ENCODE results near the gene GH1. TPM values are rescaled to one million over a fixed set of nuclear protein-coding genes. Genes with fewer than 3 reads are reported as not detected.

The GH1 gene
- total and polyA plus RNA-seq, 2 experiments from 2014 or later = not detected

- Histone ChIP-seq H3K9me3 (ENCODE audit: low read depth) (no peaks in the 10 kb centered on the region), H3K4me1 (ENCODE audit: low read depth) (no peaks in the 10 kb centered on the region), H3K4me3 (no peak overlapping the region), H3K27ac (no peak overlapping the region), H3K27me3 (no peaks in the 10 kb centered on the region), H3K36me3 (no peaks in the 10 kb centered on the region)
- no peak for DNase-seq (ENCODE audit: low read depth in 1 of 2, low spot score in 1 of 2)
- TF ChIP-seq CTCF (IDR thresholded peaks at IDR 0.05; ENCODE audit: low read depth, low read length) = no peak
Measured at GRCh38 chr17:63939401-63939800, 20.8 kb upstream of the GH1 start.

- no peak for DNase-seq (ENCODE audit: low read depth in 1 of 2, low spot score in 1 of 2)
Measured at GRCh38 chr17:63937920-63938319, 19.3 kb upstream of the GH1 start.

GRCh38 chr17:63937319-63937718, 18.7 kb upstream of the GH1 start:
- H3K9me3 ChIP-seq (ENCODE audit: low read depth) = no peaks in the 10 kb centered on the region
- H3K27ac ChIP-seq = no peak overlapping the region
- no peak for DNase-seq (ENCODE audit: low read depth in 1 of 2, low spot score in 1 of 2)
- H3K27me3 ChIP-seq = no peaks in the 10 kb centered on the region
- no peaks in the 10 kb centered on the region for H3K4me1 ChIP-seq (ENCODE audit: low read depth)
- no peaks in the 10 kb centered on the region for H3K36me3 ChIP-seq
- TF ChIP-seq CTCF (IDR thresholded peaks at IDR 0.05; ENCODE audit: low read depth, low read length) = no peak
- no peak overlapping the region for H3K4me3 ChIP-seq

More at GRCh38 chr17:63937920-63938319, 19.3 kb upstream of the GH1 start:
- Histone ChIP-seq H3K36me3 (no peaks in the 10 kb centered on the region), H3K4me1 (ENCODE audit: low read depth) (no peaks in the 10 kb centered on the region), H3K27me3 (no peaks in the 10 kb centered on the region), H3K4me3 (no peak overlapping the region), H3K27ac (no peak overlapping the region), H3K9me3 (ENCODE audit: low read depth) (no peaks in the 10 kb centered on the region)
- no peak for TF ChIP-seq CTCF (IDR thresholded peaks at IDR 0.05; ENCODE audit: low read depth, low read length)

GRCh38 chr17:63934183-63935112, 15.8 kb upstream of the GH1 start:
- Histone ChIP-seq H3K9me3 (ENCODE audit: low read depth) (no peaks in the 10 kb centered on the region), H3K4me1 (ENCODE audit: low read depth) (no peaks in the 10 kb centered on the region), H3K27me3 (no peaks in the 10 kb centered on the region), H3K27ac (no peak overlapping the region), H3K4me3 (no peak overlapping the region), H3K36me3 (no peaks in the 10 kb centered on the region)
- no peak for TF ChIP-seq CTCF (IDR thresholded peaks at IDR 0.05; ENCODE audit: low read depth, low read length)
- DNase-seq (ENCODE audit: low read depth in 1 of 2, low spot score in 1 of 2) = no peak

- Histone ChIP-seq H3K27ac (no peak overlapping the region), H3K4me3 (no peak overlapping the region), H3K9me3 (ENCODE audit: low read depth) (no peaks in the 10 kb centered on the region), H3K36me3 (no peaks in the 10 kb centered on the region), H3K27me3 (no peaks in the 10 kb centered on the region), H3K4me1 (ENCODE audit: low read depth) (no peaks in the 10 kb centered on the region)
- no peak for TF ChIP-seq CTCF (IDR thresholded peaks at IDR 0.05; ENCODE audit: low read depth, low read length)
- DNase-seq (ENCODE audit: low read depth in 1 of 2, low spot score in 1 of 2) = no peak
Measured at GRCh38 chr17:63933598-63933997, 15.0 kb upstream of the GH1 start.

Measured in cardiac muscle cell (in vitro differentiated cells and primary cell).